ENCODE measurements around the gene ASCL5. TPM values are rescaled to one million over a fixed set of nuclear protein-coding genes. Genes with fewer than 3 reads are reported as not detected.

ASCL5 gene
- not detected for total RNA-seq

- Histone ChIP-seq H3K27me3 (no peaks in the 10 kb centered on the region), H3K27ac (no peak within 1 kb of the TSS), H3K9me3 (no peaks in the 10 kb centered on the region), H3K4me1 (no peaks in the 10 kb centered on the region), H3K4me3 (no peak within 1 kb of the TSS), H3K36me3 (no peaks in the 10 kb centered on the region)
- DNase-seq (ENCODE audit: low spot score), result no peak
- no peak for TF ChIP-seq CTCF (IDR thresholded peaks at IDR 0.05)
Observed at GRCh38 chr1:201126832-201127754, at the start of gene ASCL5. ASCL5 (minus strand) TSS chr1:201127184; CDS start chr1:201115372, 11,812 bp downstream.

- no peak for DNase-seq (ENCODE audit: low spot score)
- Histone ChIP-seq H3K36me3 (no peaks in the 10 kb centered on the region), H3K4me3 (no peak overlapping the region), H3K4me1 (peaks cover 0 to 12% of the 10 kb centered on the region in 2 donors), H3K27me3 (no peaks in the 10 kb centered on the region), H3K27ac (no peak overlapping the region), H3K9me3 (no peaks in the 10 kb centered on the region)
- TF ChIP-seq CTCF (IDR thresholded peaks at IDR 0.05), result no peak
Observed at GRCh38 chr1:201175820-201176500, 49.0 kb upstream of the ASCL5 start.

GRCh38 chr1:201173736-201174135 lies 46.8 kb upstream of the ASCL5 start:
- Histone ChIP-seq H3K4me3 (no peak overlapping the region), H3K9me3 (no peaks in the 10 kb centered on the region), H3K36me3 (no peaks in the 10 kb centered on the region), H3K27me3 (no peaks in the 10 kb centered on the region), H3K27ac (no peak overlapping the region), H3K4me1 (peaks cover 0 to 18% of the 10 kb centered on the region in 2 donors)
- TF ChIP-seq CTCF (IDR thresholded peaks at IDR 0.05), result no peak
- no peak for DNase-seq (ENCODE audit: low spot score)

- Histone ChIP-seq H3K36me3 (no peaks in the 10 kb centered on the region), H3K27ac (peak overlapping the region in 1 of 2 donors; percentile 92), H3K9me3 (no peaks in the 10 kb centered on the region), H3K4me3 (no peak overlapping the region), H3K4me1 (peaks cover 0 to 18% of the 10 kb centered on the region in 2 donors), H3K27me3 (no peaks in the 10 kb centered on the region)
- no peak for DNase-seq (ENCODE audit: low spot score)
- no peak for TF ChIP-seq CTCF (IDR thresholded peaks at IDR 0.05)
Observed at GRCh38 chr1:201172999-201173610, 46.1 kb upstream of the ASCL5 start.

- Histone ChIP-seq H3K27ac (peak overlapping the region; percentile 92 to 95), H3K4me1 (peaks cover 0 to 18% of the 10 kb centered on the region in 2 donors), H3K27me3 (no peaks in the 10 kb centered on the region), H3K9me3 (no peaks in the 10 kb centered on the region), H3K4me3 (no peak overlapping the region), H3K36me3 (no peaks in the 10 kb centered on the region)
- DNase-seq (ENCODE audit: low spot score), result no peak
- TF ChIP-seq CTCF (IDR thresholded peaks at IDR 0.05), result no peak
Observed at GRCh38 chr1:201172326-201172725, 45.3 kb upstream of the ASCL5 start.

Data from right atrium auricular region (tissue), 2 donors.